C4-2B (cell line): ENCODE measurements around the gene TRABD2A.
"Not testable (repeated sequence)": the region's sequence is repeated elsewhere in the genome, so short reads cannot be mapped to it uniquely, and the experiment has no call there.

ENCODE experiments used
- H3K27ac ChIP-seq: fragments of 450-650 bp; 2 replicates; pipeline ENCODE4 v1.5.1; 2017
- CTCF ChIP-seq: fragments of 450-650 bp; conservative IDR thresholded peaks from 2 replicates; pipeline ENCODE4 v1.5.1; 2017; ENCODE audit warnings: mild to moderate bottlenecking
- ZFX ChIP-seq: fragments of 450-650 bp; IDR thresholded peaks from 2 replicates; pipeline ENCODE4 v1.6.1; 2017

Gene TRABD2A

GRCh38 chr2:84919885-84920580 lies 39.1 kb upstream of the TRABD2A start:
- TF ChIP-seq ZFX = no peak
- TF ChIP-seq CTCF = no peak
- H3K27ac ChIP-seq = no peak overlapping the region

- no peak for TF ChIP-seq CTCF
- TF ChIP-seq ZFX = no peak
- no peak overlapping the region for H3K27ac ChIP-seq
Observed at GRCh38 chr2:84918430-84918829, 37.5 kb upstream of the TRABD2A start.

GRCh38 chr2:84917821-84918220 lies 36.9 kb upstream of the TRABD2A start:
- not testable (repeated sequence) for H3K27ac ChIP-seq

- not testable (repeated sequence) for H3K27ac ChIP-seq
Observed at GRCh38 chr2:84915675-84916074, 34.8 kb upstream of the TRABD2A start.

- H3K27ac ChIP-seq = no peak overlapping the region
- no peak for TF ChIP-seq ZFX
- TF ChIP-seq CTCF = no peak
Observed at GRCh38 chr2:84914334-84914733, 33.5 kb upstream of the TRABD2A start.

GRCh38 chr2:84912984-84913383 lies 32.1 kb upstream of the TRABD2A start:
- no peak overlapping the region for H3K27ac ChIP-seq
- TF ChIP-seq CTCF = no peak
- TF ChIP-seq ZFX = no peak

- no peak for TF ChIP-seq ZFX
- H3K27ac ChIP-seq = no peak overlapping the region
Observed at GRCh38 chr2:84911135-84911678, 30.3 kb upstream of the TRABD2A start.

- TF ChIP-seq CTCF (no peak), ZFX (no peak)
- H3K27ac ChIP-seq = no peak overlapping the region
Observed at GRCh38 chr2:84908948-84909713, 28.2 kb upstream of the TRABD2A start.
